Endothelial cell of umbilical vein (primary cell): ENCODE data around the gene LRRC3C. TPM values are rescaled to one million over a fixed set of nuclear protein-coding genes. Genes with fewer than 3 reads are reported as not detected.

Experiments
- BruUV-seq: library from RNA; stranded (reverse); fragments of 400-500 nt; replicated peaks from 2 replicates; lab custom pipeline; 2021; lab: Mats Ljungman, UMichigan
- CTCF ChIA-PET: fragments of 300-600, 350-600 bp; sonication (Branson Sonifier 250); formaldehyde crosslinking; loops from one replicate; lab custom pipeline; 2021; ENCODE audit warnings: antibody characterized with exemption, inconsistent platforms; lab: Charles Lee
- POLR2A ChIA-PET: fragments of 300-600, 350-600 bp; sonication (Branson Sonifier 250); formaldehyde crosslinking; loops from one replicate; lab custom pipeline; 2021; ENCODE audit warnings: antibody characterized with exemption, inconsistent platforms; lab: Charles Lee
- DNase-seq: peaks from one replicate; pipeline ENCODE4 v3.0.0-alpha.2; 2011; ENCODE audit warnings: low read depth, low spot score
- FAIRE-seq: peaks from 2 replicates; lab custom pipeline; 2011; peaks lifted over from hg19 to GRCh38; lab: Jason Lieb, UNC
- H2AFZ ChIP-seq: 2 replicates; pipeline ENCODE4 v1.6.0; 2012; ENCODE audit warnings: low read depth, low read length, control low read depth, inconsistent platforms
- H3K27ac ChIP-seq: 2 replicates; pipeline ENCODE4 v1.5.1; 2011; ENCODE audit warnings: low read depth, mild to moderate bottlenecking, control low read depth, low read length, moderate library complexity; ENCODE audit not compliant: insufficient read depth
- H3K27me3 ChIP-seq, 2 experiments: 2 replicates each; pipeline versions ENCODE4 v1.6.0 to v1.6.1; 2011; ENCODE audit warnings: low read length in 2 of 2, mixed read lengths in 1 of 2; ENCODE audit not compliant: control insufficient read depth in 2 of 2, insufficient read depth in 2 of 2
- H3K36me3 ChIP-seq, 2 experiments: 2 replicates in 1 of 2; 3 replicates in 1 of 2; pipeline ENCODE4 v1.5.1; 2011; ENCODE audit warnings: low read length in 2 of 2, mild to moderate bottlenecking in 1 of 2, moderate library complexity in 1 of 2; ENCODE audit not compliant: control insufficient read depth in 2 of 2, insufficient read depth in 2 of 2; ENCODE audit errors: extremely low read depth in 1 of 2
- H3K4me1 ChIP-seq: 3 replicates; pipeline ENCODE4 v1.5.1; 2011; ENCODE audit warnings: mild to moderate bottlenecking, low read length; ENCODE audit not compliant: control insufficient read depth, insufficient read depth; ENCODE audit errors: extremely low read depth
- H3K4me2 ChIP-seq: 2 replicates; pipeline ENCODE4 v1.6.1; 2011; ENCODE audit warnings: low read length, control low read depth, mixed read lengths; ENCODE audit not compliant: insufficient read depth
- H3K4me3 ChIP-seq, 3 experiments: fragments of 200-600 bp in 1 of 3; sonication (generic), shearing (Covaris generic) in 1 of 3; replicated peaks in 1 of 3; 2 replicates each; pipeline ENCODE4 v1.5.1; 2011 to 2016; ENCODE audit warnings: control low read depth in 3 of 3, low read length in 3 of 3, mild to moderate bottlenecking in 2 of 3, inconsistent platforms in 1 of 3, low read depth in 1 of 3, moderate library complexity in 1 of 3; ENCODE audit not compliant: insufficient read depth in 1 of 3
- H3K79me2 ChIP-seq: 2 replicates; pipeline ENCODE4 v1.6.0; 2012; ENCODE audit warnings: low read length, inconsistent platforms; ENCODE audit not compliant: control insufficient read depth, insufficient read depth
- H3K9ac ChIP-seq: replicated peaks from 2 replicates; pipeline ENCODE3; 2011; ENCODE audit warnings: low read length, control low read depth; ENCODE audit not compliant: insufficient read depth; ENCODE audit errors: extremely low read depth
- H3K9me1 ChIP-seq: replicated peaks from 3 replicates; pipeline ENCODE4 v1.6.0; 2011; ENCODE audit warnings: mild to moderate bottlenecking, low read length; ENCODE audit not compliant: control insufficient read depth, insufficient read depth; ENCODE audit errors: extremely low read depth
- H3K9me3 ChIP-seq: replicated peaks from 2 replicates; pipeline ENCODE4 v1.5.1; 2012; ENCODE audit warnings: low read length, inconsistent platforms; ENCODE audit not compliant: control insufficient read depth, insufficient read depth
- H4K20me1 ChIP-seq: replicated peaks from 2 replicates; pipeline ENCODE3; 2011; ENCODE audit warnings: mild to moderate bottlenecking, low read length; ENCODE audit not compliant: control insufficient read depth, insufficient read depth; ENCODE audit errors: extremely low read depth
- CTCF ChIP-seq, 2 donors: IDR thresholded peaks; 1 replicate in 1 of 2; 2 replicates in 1 of 2; pipeline ENCODE4 v1.5.1; 2011; ENCODE audit warnings: low read length in 2 of 2, mild to moderate bottlenecking in 2 of 2, moderate library complexity in 2 of 2, control low read depth in 1 of 2, inconsistent platforms in 1 of 2, low read depth in 1 of 2; ENCODE audit not compliant: insufficient read depth in 1 of 2; ENCODE audit errors: extremely low read depth in 1 of 2
- EZH2 ChIP-seq: IDR thresholded peaks from 2 replicates; pipeline ENCODE4 v1.6.1; 2012; ENCODE audit warnings: borderline replicate concordance, low read depth, mild to moderate bottlenecking, moderate library complexity, low read length, inconsistent platforms; ENCODE audit not compliant: severe bottlenecking
- FOS ChIP-seq: IDR thresholded peaks from 2 replicates; pipeline ENCODE4 v1.6.1; 2011; ENCODE audit warnings: mild to moderate bottlenecking, low read length, moderate library complexity, borderline replicate concordance; ENCODE audit not compliant: insufficient read depth
- GATA2 ChIP-seq: IDR thresholded peaks from 2 replicates; pipeline ENCODE4 v1.7.0; 2011; ENCODE audit warnings: low read depth, mild to moderate bottlenecking, moderate library complexity, mixed read lengths, low read length; ENCODE audit not compliant: insufficient read length, insufficient read depth
- JUN ChIP-seq: IDR thresholded peaks from 2 replicates; pipeline ENCODE4 v1.6.1; 2011; ENCODE audit warnings: borderline replicate concordance, low read depth; ENCODE audit not compliant: insufficient read length, insufficient read depth
- MAX ChIP-seq: IDR thresholded peaks from 2 replicates; pipeline ENCODE4 v1.6.1; 2011; ENCODE audit not compliant: insufficient read depth, insufficient read length
- MYC ChIP-seq: IDR thresholded peaks from one replicate; pipeline ENCODE4 v1.6.1; 2011; ENCODE audit warnings: mild to moderate bottlenecking, low read depth, low read length
- POLR2A ChIP-seq: IDR thresholded peaks from 2 replicates; pipeline ENCODE4 v1.6.1; 2012; ENCODE audit warnings: low read depth, mild to moderate bottlenecking, control low read depth, low read length
- POLR2AphosphoS5 ChIP-seq: IDR thresholded peaks from 2 replicates; pipeline ENCODE4 v1.6.1; 2012; ENCODE audit warnings: low read depth, mild to moderate bottlenecking, control low read depth, low read length, moderate library complexity; ENCODE audit not compliant: insufficient read depth
- dilution Hi-C: fragments of 300-500 bp; cut with MboI; formaldehyde crosslinking; loops from one replicate; pipeline ENCODE4 v1.15.0; 2019; ENCODE audit warnings: low sequenced_read_pairs; ENCODE audit not compliant: extremely low pct_ligation_motif_present
- intact Hi-C: fragments of 100-400 bp; cut with micrococcal nuclease; formaldehyde crosslinking; loops from one replicate; pipeline ENCODE4 v1.10.0; 2022
- polyA plus RNA-seq, 4 experiments: library from polyadenylated mRNA; depleted of rRNA in 3 of 4; stranded (reverse) in 3 of 4; unstranded in 1 of 4; fragments of >200 nt; gene quantifications; 2 replicates each; pipeline versions ENCODE4 v1.2.1 to v1.2.3, GENCODE V29; 2011 to 2012; ENCODE audit warnings: missing spikeins in 1 of 4
- total RNA-seq: library from RNA; stranded (reverse); gene quantifications from 2 replicates; pipeline ENCODE4 v1.2.3, GENCODE V29; 2021

Gene LRRC3C
- total and polyA plus RNA-seq, 2 donors (not counting 3 experiments of a cell fraction or from before 2014, with no cell fraction given) = not detected

GRCh38 chr17:39887078-39887477, 40.5 kb upstream of the LRRC3C start:
- POLR2A ChIA-PET = no interaction called here
- CTCF ChIA-PET = no interaction called here

GRCh38 chr17:39889200-39889599, 38.3 kb upstream of the LRRC3C start:
- Histone ChIP-seq H4K20me1 (no peaks in the 10 kb centered on the region), H3K9ac (no peak overlapping the region), H3K9me3 (no peaks in the 10 kb centered on the region), H3K27me3 (peaks cover 9 to 14% of the 10 kb centered on the region in 2 experiments), H3K36me3 (no peaks in the 10 kb centered on the region), H3K4me1 (no peaks in the 10 kb centered on the region), H3K4me3 (no peak overlapping the region), H3K4me2 (no peak overlapping the region), H2AFZ (no peak overlapping the region), H3K79me2 (no peaks in the 10 kb centered on the region), H3K27ac (no peak overlapping the region), H3K9me1 (no peaks in the 10 kb centered on the region)
- ChIA-PET CTCF (interaction anchor here (1.0 kb wide), 1 partner anchor 22 kb away, joined by 3 read pairs; no protein-coding TSS in a partner anchor), POLR2A (no interaction called here)
- DNase-seq = no peak
- no peak for TF ChIP-seq MAX
- no peak for TF ChIP-seq EZH2
- TF ChIP-seq CTCF (IDR thresholded peaks at IDR 0.05; ENCODE audit: extremely low read depth in 1 of 2, insufficient read depth in 1 of 2, low read depth in 1 of 2, low read length in 2 of 2) = no peak
- TF ChIP-seq POLR2A = no peak
- TF ChIP-seq JUN = no peak
- TF ChIP-seq GATA2 = no peak
- TF ChIP-seq MYC = no peak
- no peak for TF ChIP-seq POLR2AphosphoS5
- TF ChIP-seq FOS = no peak
- intact Hi-C loops = no loop called here
- dilution Hi-C loops = no loop called here
- no peak for FAIRE-seq
- no TSS peak for BruUV-seq

More at GRCh38 chr17:39887078-39887477, 40.5 kb upstream of the LRRC3C start:
- H3K4me2 ChIP-seq = no peak overlapping the region
- dilution Hi-C loops = no loop called here
- H3K27me3 ChIP-seq = peaks cover 6 to 16% of the 10 kb centered on the region in 2 experiments
- H3K79me2 ChIP-seq = no peaks in the 10 kb centered on the region
- TF ChIP-seq MAX = no peak
- TF ChIP-seq POLR2AphosphoS5 = no peak
- TF ChIP-seq JUN = no peak
- no peak for TF ChIP-seq MYC
- no peak for DNase-seq
- no peak overlapping the region for H3K4me3 ChIP-seq
- no peaks in the 10 kb centered on the region for H3K9me1 ChIP-seq
- H3K9ac ChIP-seq = no peak overlapping the region
- intact Hi-C loops = no loop called here
- no peak for FAIRE-seq
- no TSS peak for BruUV-seq
- H3K9me3 ChIP-seq = no peaks in the 10 kb centered on the region
- H2AFZ ChIP-seq = no peak overlapping the region
- H3K36me3 ChIP-seq = no peaks in the 10 kb centered on the region
- H3K27ac ChIP-seq = no peak overlapping the region
- H4K20me1 ChIP-seq = no peaks in the 10 kb centered on the region
- no peaks in the 10 kb centered on the region for H3K4me1 ChIP-seq
